Measurements from ENCODE around the gene CARNS1.

DNA sequence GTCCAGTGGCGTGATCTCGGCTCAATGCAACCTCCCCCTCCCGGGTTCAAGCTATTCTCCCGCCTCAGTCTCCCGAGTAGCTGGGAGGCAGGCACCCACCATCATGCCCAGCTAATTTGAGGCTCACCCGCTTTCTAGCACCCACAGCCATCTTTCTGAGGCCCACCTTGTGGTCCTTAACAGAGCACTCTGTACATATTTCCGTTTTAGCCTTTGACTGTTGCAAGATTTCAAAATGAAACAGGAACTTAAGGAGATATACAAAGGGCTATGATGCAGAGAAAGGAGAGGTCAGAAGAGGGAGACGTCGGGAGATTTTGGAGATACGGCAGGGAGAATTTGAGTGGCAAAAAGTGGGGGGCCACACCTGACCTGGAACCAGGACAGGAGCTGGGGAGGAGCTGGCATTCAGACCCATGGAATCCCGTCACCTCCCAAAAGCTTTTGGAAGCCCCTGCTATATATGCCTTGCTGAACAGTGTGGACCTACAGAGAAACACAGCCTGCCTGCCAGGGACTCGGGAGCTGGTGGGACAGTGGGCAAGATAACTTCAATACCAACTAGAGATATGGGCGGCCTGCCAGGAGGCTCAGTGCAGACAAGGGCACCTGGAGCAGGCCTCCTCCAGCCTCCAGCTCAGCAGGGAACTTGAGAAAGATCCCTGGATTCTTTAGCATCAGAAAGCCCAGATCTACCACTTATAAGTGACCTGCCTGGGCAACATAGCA lies 34.1 kb upstream of the CARNS1 start:
- TF ChIP-seq, protein P1, sequence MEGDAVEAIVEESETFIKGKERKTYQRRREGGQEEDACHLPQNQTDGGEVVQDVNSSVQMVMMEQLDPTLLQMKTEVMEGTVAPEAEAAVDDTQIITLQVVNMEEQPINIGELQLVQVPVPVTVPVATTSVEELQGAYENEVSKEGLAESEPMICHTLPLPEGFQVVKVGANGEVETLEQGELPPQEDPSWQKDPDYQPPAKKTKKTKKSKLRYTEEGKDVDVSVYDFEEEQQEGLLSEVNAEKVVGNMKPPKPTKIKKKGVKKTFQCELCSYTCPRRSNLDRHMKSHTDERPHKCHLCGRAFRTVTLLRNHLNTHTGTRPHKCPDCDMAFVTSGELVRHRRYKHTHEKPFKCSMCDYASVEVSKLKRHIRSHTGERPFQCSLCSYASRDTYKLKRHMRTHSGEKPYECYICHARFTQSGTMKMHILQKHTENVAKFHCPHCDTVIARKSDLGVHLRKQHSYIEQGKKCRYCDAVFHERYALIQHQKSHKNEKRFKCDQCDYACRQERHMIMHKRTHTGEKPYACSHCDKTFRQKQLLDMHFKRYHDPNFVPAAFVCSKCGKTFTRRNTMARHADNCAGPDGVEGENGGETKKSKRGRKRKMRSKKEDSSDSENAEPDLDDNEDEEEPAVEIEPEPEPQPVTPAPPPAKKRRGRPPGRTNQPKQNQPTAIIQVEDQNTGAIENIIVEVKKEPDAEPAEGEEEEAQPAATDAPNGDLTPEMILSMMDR (IDR thresholded peaks at IDR 0.05) = no peak
- no peak for TF ChIP-seq POLR2A (IDR thresholded peaks at IDR 0.05)
